ENCODE results near the gene PRPF38A.

PRPF38A gene

DNA sequence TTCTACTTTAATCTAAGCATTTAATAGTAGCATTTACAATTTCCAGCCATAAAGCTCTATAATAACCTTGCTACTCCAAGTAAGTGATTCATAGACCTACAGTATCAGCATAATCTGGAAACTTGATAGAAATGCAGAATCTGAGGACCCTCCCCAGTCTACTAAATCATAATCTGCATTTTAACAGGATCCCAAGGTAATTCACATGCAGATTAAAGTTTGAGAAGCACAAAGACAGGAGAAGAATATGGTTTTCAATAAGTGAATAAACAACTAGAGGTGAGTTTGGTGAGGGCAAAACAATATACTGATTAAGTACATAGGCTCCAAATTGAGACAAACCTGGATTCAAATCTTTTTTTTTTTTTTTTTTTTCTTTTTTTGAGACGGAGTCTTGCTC lies 57.4 kb downstream of the PRPF38A start:
- no peak for DNase-seq (ENCODE audit: low read depth)

DNA sequence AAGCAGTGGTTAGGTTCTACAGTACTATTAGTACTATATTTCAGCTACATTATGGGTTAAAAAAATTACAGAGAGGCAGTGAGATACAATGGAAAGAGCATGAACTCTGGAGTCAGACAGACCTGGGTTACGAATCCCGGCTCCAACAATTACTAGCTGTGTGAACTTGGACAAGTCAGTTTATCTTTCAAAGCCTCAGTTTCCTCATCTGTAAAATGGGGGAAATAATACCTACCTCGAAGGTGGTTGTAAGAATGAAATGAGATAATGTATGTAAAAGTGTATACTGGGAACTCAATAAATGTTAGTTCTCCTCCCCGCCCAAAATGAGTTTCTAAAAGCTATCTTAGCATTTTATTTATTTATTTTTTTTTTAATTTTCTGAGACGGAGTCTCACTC lies 59.5 kb downstream of the PRPF38A start:
- DNase-seq (ENCODE audit: low read depth) = no peak

DNA sequence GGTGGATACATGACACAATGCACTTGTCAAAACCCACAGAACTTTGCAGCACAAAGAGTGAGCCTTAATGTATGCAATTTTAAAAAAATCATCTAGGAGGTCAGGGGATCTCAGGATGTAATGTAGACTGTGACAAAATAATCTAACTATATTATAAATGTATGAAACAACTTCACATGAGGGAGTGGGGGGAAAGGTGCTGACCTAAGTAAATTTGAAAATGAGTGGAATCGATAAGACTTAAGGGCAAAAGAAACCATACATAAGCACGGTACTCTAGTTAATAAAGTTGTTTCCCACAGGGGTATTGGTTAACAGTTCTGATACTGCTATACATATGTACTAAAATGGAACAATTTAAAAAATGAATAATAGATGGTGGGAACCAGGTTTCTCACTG lies 64.7 kb downstream of the PRPF38A start:
- DNase-seq (ENCODE audit: low read depth) = no peak

All from non-pigmented ciliary epithelial cell (primary cell).